ENCODE results near the gene WDR64.

- TF ChIP-seq ISL1 (CRISPR knock-in tag; IDR thresholded peaks at IDR 0.05) (no peak), CREB5 (CRISPR knock-in tag; IDR thresholded peaks at IDR 0.05; ENCODE audit: low read depth) (no peak), ZC3H10 (CRISPR knock-in tag; IDR thresholded peaks at IDR 0.05) (no peak)
Observed at GRCh38 chr1:241717975-241718374, 65.9 kb downstream of the WDR64 start.
